GM06990 (cell line): ENCODE measurements around the gene VGLL3.

Source experiments
- DNase-seq: peaks from one replicate; pipeline ENCODE4 v3.0.0-alpha.2; 2011; ENCODE audit not compliant: insufficient read length; ENCODE audit errors: extremely low read depth
- H3K27me3 ChIP-seq: replicated peaks from 2 replicates; pipeline ENCODE4 v1.6.0; 2011; ENCODE audit warnings: low read length; ENCODE audit not compliant: control insufficient read depth, insufficient read depth
- H3K36me3 ChIP-seq: 2 replicates; pipeline ENCODE4 v1.5.1; 2011; ENCODE audit warnings: low read length; ENCODE audit not compliant: control insufficient read depth, insufficient read depth
- H3K4me3 ChIP-seq: replicated peaks from 2 replicates; pipeline ENCODE4 v1.5.1; 2011; ENCODE audit warnings: low read depth, mild to moderate bottlenecking, control low read depth, low read length
- CTCF ChIP-seq: IDR thresholded peaks from 2 replicates; pipeline ENCODE4 v1.5.1; 2011; ENCODE audit warnings: low read length, control low read depth, mild to moderate bottlenecking, inconsistent platforms; ENCODE audit not compliant: insufficient read depth, poor library complexity, severe bottlenecking

VGLL3 gene

GRCh38 chr3:86950717-86951116 is 40.2 kb downstream of the VGLL3 start:
- TF ChIP-seq CTCF, result no peak
- DNase-seq, result no peak
- Histone ChIP-seq H3K4me3 (no peak overlapping the region), H3K36me3 (no peaks in the 10 kb centered on the region), H3K27me3 (no peaks in the 10 kb centered on the region)

- no peaks in the 10 kb centered on the region for H3K36me3 ChIP-seq
- H3K4me3 ChIP-seq, result no peak overlapping the region
- TF ChIP-seq CTCF, result no peak
- DNase-seq, result no peak
- no peaks in the 10 kb centered on the region for H3K27me3 ChIP-seq
Observed at GRCh38 chr3:86949850-86950249, 41.1 kb downstream of the VGLL3 start.

DNA sequence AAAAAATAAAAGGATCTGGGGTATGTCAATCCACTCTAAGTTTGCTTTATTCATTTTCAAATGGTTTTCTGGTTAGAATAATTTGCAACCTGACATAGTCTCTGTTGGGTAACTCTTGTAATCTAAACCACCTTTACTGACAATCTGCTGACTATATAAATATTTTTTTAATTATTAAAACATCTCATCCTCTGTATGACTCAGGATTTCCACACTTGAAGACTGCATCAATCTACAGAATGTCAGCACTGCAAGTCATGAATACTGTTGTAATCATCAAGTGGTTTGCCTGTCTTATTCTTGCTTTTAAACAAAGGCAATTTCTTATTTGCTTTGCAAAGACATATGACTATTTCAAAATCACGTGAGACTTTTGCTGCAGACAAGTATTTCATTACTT is 42.1 kb downstream of the VGLL3 start:
- no peak for TF ChIP-seq CTCF
- no peak for DNase-seq
- Histone ChIP-seq H3K4me3 (no peak overlapping the region), H3K27me3 (no peaks in the 10 kb centered on the region), H3K36me3 (no peaks in the 10 kb centered on the region)

DNA sequence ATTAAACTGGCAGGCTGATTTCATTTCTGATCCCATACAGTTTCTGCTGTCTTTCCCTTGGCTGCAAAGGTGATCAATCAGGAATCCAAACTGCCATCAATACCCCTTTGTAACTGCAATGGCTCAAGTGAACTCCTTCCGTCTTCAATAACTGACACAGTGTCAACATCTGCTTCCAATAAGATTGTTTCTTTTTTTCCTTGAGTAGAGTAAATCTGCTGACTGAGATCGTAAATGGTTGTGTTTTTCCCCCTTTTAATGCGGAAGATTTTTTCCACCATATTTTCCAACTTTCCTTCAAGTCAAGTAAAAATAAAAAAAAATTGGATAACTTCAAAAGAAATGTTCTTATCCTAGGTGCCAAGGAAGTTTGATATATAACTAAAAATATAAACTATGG is 48.7 kb downstream of the VGLL3 start:
- H3K36me3 ChIP-seq, result no peaks in the 10 kb centered on the region
- H3K4me3 ChIP-seq, result no peak overlapping the region
- TF ChIP-seq CTCF, result no peak
- no peak for DNase-seq
- no peaks in the 10 kb centered on the region for H3K27me3 ChIP-seq

- H3K36me3 ChIP-seq, result no peaks in the 10 kb centered on the region
- no peak for TF ChIP-seq CTCF
- H3K27me3 ChIP-seq, result no peaks in the 10 kb centered on the region
- no peak overlapping the region for H3K4me3 ChIP-seq
- DNase-seq, result no peak
Observed at GRCh38 chr3:86938416-86939105, 52.4 kb downstream of the VGLL3 start.

- no peak for DNase-seq
- Histone ChIP-seq H3K27me3 (no peaks in the 10 kb centered on the region), H3K36me3 (no peaks in the 10 kb centered on the region), H3K4me3 (no peak overlapping the region)
- TF ChIP-seq CTCF, result no peak
Observed at GRCh38 chr3:86937306-86937791, 53.6 kb downstream of the VGLL3 start.
